Duodenal mucosa (tissue), 2 donors: Measurements from ENCODE around the gene HSPBP1.

Source experiments
- H3K27ac ChIP-seq: one replicate; pipeline ENCODE4 v1.7.0; 2013; ENCODE audit warnings: low read depth, low read length
- H3K27me3 ChIP-seq, 2 donors: one replicate each; pipeline ENCODE4 v1.7.0; 2013; ENCODE audit warnings: low read length in 2 of 2, control low read depth in 1 of 2; ENCODE audit not compliant: insufficient read depth in 2 of 2, control insufficient read depth in 1 of 2
- H3K36me3 ChIP-seq, 2 donors: one replicate each; pipeline ENCODE4 v1.7.0; 2013; ENCODE audit warnings: low read length in 2 of 2, control low read depth in 1 of 2; ENCODE audit not compliant: insufficient read depth in 2 of 2, control insufficient read depth in 1 of 2
- H3K4me1 ChIP-seq, 2 donors: one replicate each; pipeline ENCODE4 v1.7.0; 2013; ENCODE audit warnings: low read length in 2 of 2, control low read depth in 1 of 2; ENCODE audit not compliant: insufficient read depth in 2 of 2, control insufficient read depth in 1 of 2
- H3K4me3 ChIP-seq, 2 donors: one replicate each; pipeline ENCODE4 v1.7.0; 2013; ENCODE audit warnings: low read length in 2 of 2, low read depth in 1 of 2
- H3K9ac ChIP-seq, 2 donors: one replicate each; pipeline ENCODE4 v1.7.0; 2013; ENCODE audit warnings: low read length in 2 of 2, low read depth in 1 of 2
- H3K9me3 ChIP-seq, 2 donors: one replicate each; pipeline ENCODE4 v1.7.0; 2013; ENCODE audit warnings: low read length in 2 of 2, control low read depth in 1 of 2; ENCODE audit not compliant: control insufficient read depth in 1 of 2

The HSPBP1 gene

GRCh38 chr19:55315956-55316525, 36.1 kb upstream of the HSPBP1 start:
- no peak overlapping the region for H3K4me3 ChIP-seq
- no peaks in the 10 kb centered on the region for H3K9me3 ChIP-seq
- H3K27ac ChIP-seq, result no peak overlapping the region
- no peak overlapping the region for H3K9ac ChIP-seq
- peaks cover 13 to 16% of the 10 kb centered on the region in 2 donors for H3K36me3 ChIP-seq
- no peaks in the 10 kb centered on the region for H3K4me1 ChIP-seq
- H3K27me3 ChIP-seq, result no peaks in the 10 kb centered on the region

- no peaks in the 10 kb centered on the region for H3K4me1 ChIP-seq
- peaks cover 13 to 16% of the 10 kb centered on the region in 2 donors for H3K36me3 ChIP-seq
- H3K27me3 ChIP-seq, result no peaks in the 10 kb centered on the region
- H3K9ac ChIP-seq, result no peak overlapping the region
- no peak overlapping the region for H3K4me3 ChIP-seq
- no peak overlapping the region for H3K27ac ChIP-seq
- no peaks in the 10 kb centered on the region for H3K9me3 ChIP-seq
Observed at GRCh38 chr19:55314396-55314795, 34.5 kb upstream of the HSPBP1 start.

- H3K9ac ChIP-seq, result no peak overlapping the region
- peaks cover 13 to 16% of the 10 kb centered on the region in 2 donors for H3K36me3 ChIP-seq
- no peaks in the 10 kb centered on the region for H3K4me1 ChIP-seq
- H3K27ac ChIP-seq, result no peak overlapping the region
- no peaks in the 10 kb centered on the region for H3K27me3 ChIP-seq
- H3K4me3 ChIP-seq, result no peak overlapping the region
- H3K9me3 ChIP-seq, result no peaks in the 10 kb centered on the region
Observed at GRCh38 chr19:55312621-55313512, 33.0 kb upstream of the HSPBP1 start.

DNA sequence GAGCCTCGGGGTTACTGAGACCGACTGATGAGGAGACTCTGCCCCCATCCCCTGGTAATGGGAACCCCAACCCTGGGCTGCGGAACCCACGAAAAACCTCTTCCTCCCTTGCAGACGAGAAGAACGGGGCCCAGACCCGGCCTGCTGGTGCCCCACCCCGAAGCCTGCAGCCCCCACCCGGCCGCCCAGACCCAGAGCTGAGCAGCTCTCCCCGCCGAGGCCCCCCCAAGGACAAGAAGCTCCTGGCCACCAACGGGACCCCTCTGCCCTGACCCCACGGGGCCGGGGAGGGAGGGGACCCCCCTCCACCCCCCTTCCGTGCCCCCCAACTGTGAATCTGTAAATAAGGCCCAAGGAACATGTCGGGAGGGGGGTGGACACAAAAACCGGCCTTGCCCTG, 31.9 kb upstream of the HSPBP1 start:
- H3K27me3 ChIP-seq, result no peaks in the 10 kb centered on the region
- no peak overlapping the region for H3K27ac ChIP-seq
- no peaks in the 10 kb centered on the region for H3K9me3 ChIP-seq
- peaks cover 10 to 15% of the 10 kb centered on the region in 2 donors for H3K36me3 ChIP-seq
- no peak overlapping the region for H3K4me3 ChIP-seq
- no peak overlapping the region for H3K9ac ChIP-seq
- no peaks in the 10 kb centered on the region for H3K4me1 ChIP-seq

DNA sequence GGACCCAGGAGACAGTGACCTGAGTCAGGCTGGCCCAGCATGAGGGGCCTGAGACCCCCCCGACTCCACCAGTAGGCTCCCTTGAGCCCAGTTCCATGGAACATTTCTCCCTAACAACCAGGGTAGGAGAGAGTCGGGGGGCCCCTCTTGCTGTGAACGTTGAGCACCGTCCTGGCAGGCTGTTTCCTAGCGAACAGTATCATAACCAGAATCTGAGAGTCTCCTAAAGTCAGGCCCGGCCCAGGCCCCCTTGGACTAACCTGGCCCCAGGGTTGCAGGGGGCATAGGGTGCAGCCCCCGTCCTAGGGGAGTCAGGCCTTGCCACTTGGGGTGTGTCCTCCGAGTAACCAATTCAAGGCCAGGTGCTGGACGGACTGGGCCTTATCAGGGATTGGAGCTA, 31.5 kb upstream of the HSPBP1 start:
- no peaks in the 10 kb centered on the region for H3K4me1 ChIP-seq
- no peak overlapping the region for H3K4me3 ChIP-seq
- peaks cover 6 to 11% of the 10 kb centered on the region in 2 donors for H3K36me3 ChIP-seq
- H3K27me3 ChIP-seq, result no peaks in the 10 kb centered on the region
- H3K27ac ChIP-seq, result no peak overlapping the region
- no peaks in the 10 kb centered on the region for H3K9me3 ChIP-seq
- no peak overlapping the region for H3K9ac ChIP-seq

GRCh38 chr19:55310498-55310897, 30.6 kb upstream of the HSPBP1 start:
- Histone ChIP-seq H3K27me3 (no peaks in the 10 kb centered on the region), H3K36me3 (peaks cover 0 to 4% of the 10 kb centered on the region in 2 donors), H3K27ac (no peak overlapping the region), H3K4me3 (no peak overlapping the region), H3K4me1 (no peaks in the 10 kb centered on the region), H3K9ac (no peak overlapping the region), H3K9me3 (no peaks in the 10 kb centered on the region)

GRCh38 chr19:55309448-55309847, 29.5 kb upstream of the HSPBP1 start:
- Histone ChIP-seq H3K9me3 (no peaks in the 10 kb centered on the region), H3K9ac (no peak overlapping the region)

DNA sequence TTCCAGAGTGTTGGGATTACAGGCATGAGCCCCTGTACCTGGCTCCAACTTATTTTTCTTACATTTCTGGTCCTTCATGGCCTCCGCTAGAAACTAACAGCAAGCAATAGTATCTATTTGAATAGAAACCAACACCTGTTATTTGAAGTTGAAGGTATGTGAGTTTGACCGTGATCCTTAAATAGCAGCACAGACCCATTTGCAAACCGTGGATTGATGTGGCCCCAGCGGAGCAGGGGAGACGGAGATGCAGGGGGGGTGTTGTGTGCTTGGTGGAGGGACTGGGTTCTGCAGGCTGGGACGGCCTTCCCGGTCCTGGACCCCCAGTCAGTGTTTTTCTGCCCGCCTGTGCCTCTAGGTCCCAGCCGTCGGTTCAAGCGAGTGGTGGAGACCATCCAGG, 28.4 kb upstream of the HSPBP1 start:
- H3K36me3 ChIP-seq, result no peaks in the 10 kb centered on the region
- no peaks in the 10 kb centered on the region for H3K4me1 ChIP-seq
- no peak overlapping the region for H3K4me3 ChIP-seq
- no peaks in the 10 kb centered on the region for H3K9me3 ChIP-seq
- no peak overlapping the region for H3K27ac ChIP-seq
- no peak overlapping the region for H3K9ac ChIP-seq
- H3K27me3 ChIP-seq, result no peaks in the 10 kb centered on the region

More at GRCh38 chr19:55309448-55309847, 29.5 kb upstream of the HSPBP1 start:
- Histone ChIP-seq H3K27ac (no peak overlapping the region), H3K4me3 (no peak overlapping the region), H3K36me3 (peaks cover 0 to under 1% of the 10 kb centered on the region in 2 donors), H3K4me1 (no peaks in the 10 kb centered on the region), H3K27me3 (no peaks in the 10 kb centered on the region)

- Histone ChIP-seq H3K9ac (no peak overlapping the region), H3K4me1 (peaks cover 4 to 5% of the 10 kb centered on the region in 2 donors), H3K36me3 (no peaks in the 10 kb centered on the region), H3K4me3 (no peak overlapping the region), H3K27me3 (no peaks in the 10 kb centered on the region), H3K9me3 (no peaks in the 10 kb centered on the region), H3K27ac (no peak overlapping the region)
Observed at GRCh38 chr19:55306712-55307111, 26.8 kb upstream of the HSPBP1 start.

- no peaks in the 10 kb centered on the region for H3K9me3 ChIP-seq
- peaks cover 8 to 9% of the 10 kb centered on the region in 2 donors for H3K4me1 ChIP-seq
- no peak overlapping the region for H3K27ac ChIP-seq
- H3K4me3 ChIP-seq, result no peak overlapping the region
- no peak overlapping the region for H3K9ac ChIP-seq
- H3K36me3 ChIP-seq, result no peaks in the 10 kb centered on the region
- H3K27me3 ChIP-seq, result no peaks in the 10 kb centered on the region
Observed at GRCh38 chr19:55305983-55306562, 26.2 kb upstream of the HSPBP1 start.
